GM18873 (cell line): ENCODE results near the gene MRPS18B.
"Not testable (repeated sequence)": the region's sequence is repeated elsewhere in the genome, so short reads cannot be mapped to it uniquely, and the experiment has no call there.

Experiments
- ATAC-seq: cut with Tn5 transposase; IDR thresholded peaks from one replicate; pipeline ENCODE4 v1.9.1; 2021; ENCODE audit warnings: mild to moderate bottlenecking, moderate library complexity, moderate number of reproducible peaks; ENCODE audit not compliant: unreplicated experiment, low FRiP score

MRPS18B gene

GRCh38 chr6:30635834-30636233 lies 18.2 kb downstream of the MRPS18B start:
- ATAC-seq = no peak

DNA sequence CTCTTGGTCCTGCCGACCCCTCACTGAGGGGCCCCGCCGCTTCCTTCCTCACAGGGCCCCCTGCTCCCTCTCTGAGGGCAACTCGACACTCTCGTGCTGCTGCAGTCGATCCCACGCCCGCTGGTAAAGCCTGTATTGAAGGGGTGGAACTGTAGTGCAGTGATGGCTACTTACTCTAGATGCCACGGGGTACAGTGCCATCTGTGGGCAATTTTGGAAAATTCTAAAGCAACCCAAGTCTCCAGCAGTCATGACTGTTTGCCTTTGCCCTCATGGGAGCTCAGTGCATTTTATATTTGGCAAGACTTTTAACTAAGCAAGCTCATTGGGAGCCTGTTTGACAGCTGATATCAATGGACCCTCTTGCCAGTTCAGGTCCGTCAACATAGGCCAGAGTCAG lies 22.8 kb downstream of the MRPS18B start:
- ATAC-seq = no peak

- no peak for ATAC-seq
Measured at GRCh38 chr6:30641048-30641447, 23.4 kb downstream of the MRPS18B start.

GRCh38 chr6:30643656-30644055 lies 26.0 kb downstream of the MRPS18B start:
- ATAC-seq = no peak

DNA sequence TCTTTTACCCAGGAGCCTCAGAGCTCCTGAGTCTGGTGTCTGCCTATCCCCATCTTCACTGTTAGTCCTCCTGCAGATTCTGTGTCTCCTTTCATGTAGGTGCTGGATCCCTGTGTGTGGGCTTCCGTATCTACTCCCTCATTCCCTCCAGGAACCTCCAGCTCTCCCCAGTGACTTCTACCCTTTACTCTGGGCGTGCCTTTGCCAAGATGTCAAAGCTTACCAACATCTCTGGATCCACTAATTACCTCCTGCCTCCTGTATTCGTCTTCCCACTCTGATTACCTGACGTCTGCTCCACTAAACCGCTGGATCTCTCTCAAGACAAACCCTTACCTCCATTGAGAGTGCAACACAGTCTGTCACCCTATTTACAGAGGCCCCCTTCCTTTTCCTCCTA lies 27.1 kb downstream of the MRPS18B start:
- ATAC-seq = no peak

- no peak for ATAC-seq
Measured at GRCh38 chr6:30645989-30646388, 28.3 kb downstream of the MRPS18B start.

- peak; percentile 38 for ATAC-seq
Measured at GRCh38 chr6:30646450-30647241, 29.0 kb downstream of the MRPS18B start, which contains the start of gene C6orf136. Gene C6orf136, plus strand, starts transcription at chr6:30647133. Its CDS starts 99 bp downstream, at chr6:30647232.

DNA sequence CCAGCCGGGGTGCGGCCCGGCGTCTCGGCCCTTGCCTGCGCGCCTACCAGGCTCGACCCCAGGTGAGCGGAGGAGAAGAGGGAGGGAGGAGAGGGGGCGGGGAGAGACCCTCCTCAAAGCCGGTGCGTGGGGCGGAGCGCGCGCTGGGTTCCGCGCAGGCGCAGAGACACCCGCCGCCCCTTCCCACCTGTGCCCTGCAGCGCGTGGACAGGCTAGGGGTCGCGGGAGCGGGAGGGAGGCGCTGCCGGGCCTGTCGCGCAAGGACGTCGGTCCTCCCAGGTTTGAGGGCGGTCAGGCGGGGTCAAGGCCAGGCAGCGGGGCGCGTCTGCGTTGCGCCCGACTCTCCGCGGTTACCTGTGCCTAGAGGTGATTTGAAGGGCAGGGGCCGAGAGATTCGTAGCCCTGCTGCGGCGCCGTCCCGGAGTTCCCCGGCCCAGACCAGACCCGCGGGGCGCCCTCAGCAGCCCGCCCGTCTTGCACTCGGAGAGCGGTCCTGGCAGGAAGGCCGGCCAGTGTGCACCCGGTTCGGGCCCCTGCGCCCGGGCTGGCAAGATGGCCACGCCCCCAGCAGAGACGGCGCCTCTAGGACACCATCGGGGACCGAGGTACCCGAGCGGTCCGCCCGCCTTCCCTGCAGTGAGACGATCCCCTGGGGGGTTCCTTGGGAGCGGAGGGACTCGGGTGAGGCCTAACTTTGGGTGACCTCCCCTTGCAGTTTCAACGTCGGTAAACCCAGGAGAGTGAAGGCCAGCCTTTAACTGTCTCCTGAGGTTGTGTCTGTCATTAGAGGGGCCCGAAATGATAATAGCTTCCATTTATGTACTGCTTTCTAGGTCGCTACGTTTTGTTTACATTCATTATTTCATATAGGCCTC lies 29.8 kb downstream of the MRPS18B start:
- peak; percentile 37 for ATAC-seq

- ATAC-seq = no peak
Measured at GRCh38 chr6:30651143-30651542, 33.5 kb downstream of the MRPS18B start.

- ATAC-seq = no peak
Measured at GRCh38 chr6:30654798-30655742, 37.4 kb downstream of the MRPS18B start.

DNA sequence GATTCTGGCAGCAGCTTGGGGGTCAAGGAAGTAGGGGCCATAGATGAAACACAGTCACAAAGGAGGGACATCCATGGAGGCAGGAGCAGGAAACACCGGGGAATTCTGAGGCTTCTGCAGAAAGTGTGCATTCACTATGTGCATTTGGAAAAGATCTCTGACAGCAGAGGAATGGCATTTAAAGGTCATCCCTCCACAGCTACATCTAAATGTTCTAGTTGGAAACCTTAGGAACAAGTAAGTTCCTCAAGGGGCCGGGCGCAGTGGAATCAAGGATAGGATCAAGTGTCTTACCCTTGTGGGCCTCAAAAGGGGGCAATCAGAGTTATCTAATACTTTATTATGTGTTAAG lies 38.1 kb downstream of the MRPS18B start:
- no peak for ATAC-seq

DNA sequence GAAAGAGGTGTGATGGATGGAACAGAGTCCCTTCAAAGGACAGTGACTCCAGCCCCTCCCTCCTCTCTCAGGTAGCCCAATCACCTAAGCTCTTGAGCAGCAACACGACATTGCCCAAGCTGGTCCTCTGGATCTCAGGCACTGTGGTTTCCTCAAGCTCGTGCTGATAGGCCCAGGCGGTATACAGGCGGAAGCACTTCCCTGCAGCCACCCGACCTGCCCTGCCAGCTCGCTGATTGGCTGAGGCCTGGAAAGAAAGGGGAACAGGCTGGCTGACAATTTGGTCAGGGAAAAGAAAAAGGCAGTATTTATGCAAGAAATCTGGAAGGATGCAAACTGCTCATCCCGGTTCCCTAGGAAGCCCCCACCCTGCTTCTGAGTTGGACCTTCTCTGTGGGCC lies 38.9 kb downstream of the MRPS18B start:
- no peak for ATAC-seq

DNA sequence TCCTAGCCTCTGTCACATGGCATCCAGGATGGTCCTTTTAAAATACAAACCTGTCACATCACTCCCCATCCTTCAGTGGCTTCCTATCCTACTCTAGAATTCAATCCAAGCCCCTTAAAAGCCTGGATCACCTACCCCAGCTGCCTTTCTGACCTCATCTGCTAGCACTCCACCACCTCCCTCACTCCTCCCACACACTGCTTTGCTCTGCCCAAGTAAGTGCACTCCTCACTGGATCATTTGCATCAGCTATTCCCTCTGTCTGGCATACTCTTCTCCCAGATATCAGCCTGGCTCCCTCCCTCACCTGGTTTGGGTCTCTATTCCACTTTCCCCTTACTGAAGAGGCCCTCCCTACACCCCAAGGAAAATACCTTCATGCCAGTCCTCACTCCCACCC lies 39.8 kb downstream of the MRPS18B start:
- no peak for ATAC-seq

- not testable (repeated sequence) for ATAC-seq
Measured at GRCh38 chr6:30657922-30658321, 40.3 kb downstream of the MRPS18B start.

DNA sequence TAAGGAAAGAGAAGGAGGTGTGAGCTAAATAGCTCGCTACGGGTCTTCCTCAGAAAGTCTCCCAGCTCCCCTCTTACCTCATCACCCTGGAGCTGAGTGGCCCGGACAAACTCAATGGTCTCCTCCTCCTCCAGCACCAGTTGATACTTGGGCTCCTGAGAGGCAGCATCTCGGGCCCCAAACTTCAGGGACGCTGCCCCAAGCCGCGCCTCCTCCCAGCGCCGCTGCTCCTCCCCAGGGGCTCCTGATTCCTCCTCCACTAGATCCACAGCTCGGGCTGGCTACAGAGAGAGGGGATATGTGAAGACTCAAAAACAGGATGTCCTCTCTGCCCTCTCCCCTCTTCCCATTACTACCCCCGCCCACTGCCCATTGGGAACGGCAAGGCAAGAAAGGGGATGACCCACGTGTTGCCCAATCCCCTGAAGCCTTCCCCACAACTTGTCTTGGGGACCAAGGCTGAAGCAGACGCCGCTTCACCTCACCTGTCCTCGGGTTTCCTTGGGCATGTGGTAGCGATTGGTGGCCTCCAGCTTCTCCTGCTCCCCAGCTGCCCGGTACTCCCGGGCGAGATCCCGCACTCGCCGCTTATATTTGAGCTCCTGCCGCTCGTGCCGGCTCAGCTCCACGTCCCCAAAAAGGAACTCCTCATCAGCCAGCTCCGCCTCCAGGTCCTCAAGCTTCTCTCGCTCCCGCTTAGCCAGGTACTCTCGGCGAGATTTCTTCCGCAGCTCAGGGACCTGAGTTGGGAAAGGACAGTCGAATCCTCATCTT lies 47.5 kb downstream of the MRPS18B start:
- no peak for ATAC-seq

- not testable (repeated sequence) for ATAC-seq
Measured at GRCh38 chr6:30666300-30666699, 48.7 kb downstream of the MRPS18B start.

- ATAC-seq = no peak
Measured at GRCh38 chr6:30670760-30671527, 53.3 kb downstream of the MRPS18B start.

- peak; percentile 65 for ATAC-seq
Measured at GRCh38 chr6:30672445-30673253, 55.0 kb downstream of the MRPS18B start, which contains the start of gene DHX16. Gene DHX16, minus strand, starts transcription at chr6:30673006. Its CDS starts 165 bp downstream, at chr6:30672841.
